Measurements from ENCODE around the gene TMCC2.
A peak's percentile ranks its signal among the peaks of the same experiment; 100 is the strongest.

The TMCC2 gene

GRCh38 chr1:205240118-205240517 is 12.4 kb downstream of the TMCC2 start:
- no peak for DNase-seq (ENCODE audit: low spot score)

- DNase-seq (ENCODE audit: low spot score): no peak
Measured at GRCh38 chr1:205240569-205240968, 12.8 kb downstream of the TMCC2 start.

GRCh38 chr1:205241366-205242030 is 13.8 kb downstream of the TMCC2 start:
- DNase-seq (ENCODE audit: low spot score): no peak

GRCh38 chr1:205243350-205244191 is 15.8 kb downstream of the TMCC2 start:
- DNase-seq (ENCODE audit: low spot score): no peak

GRCh38 chr1:205244384-205244783 is 16.6 kb downstream of the TMCC2 start:
- DNase-seq (ENCODE audit: low spot score): no peak

- no peak for DNase-seq (ENCODE audit: low spot score)
Measured at GRCh38 chr1:205245096-205245495, 17.4 kb downstream of the TMCC2 start.

- DNase-seq (ENCODE audit: low spot score): no peak
Measured at GRCh38 chr1:205246351-205247119, 18.8 kb downstream of the TMCC2 start.

GRCh38 chr1:205247130-205247921 is 19.6 kb downstream of the TMCC2 start:
- DNase-seq (ENCODE audit: low spot score): no peak

- no peak for DNase-seq (ENCODE audit: low spot score)
Measured at GRCh38 chr1:205248793-205249601, 21.3 kb downstream of the TMCC2 start.

GRCh38 chr1:205249651-205250050 is 21.9 kb downstream of the TMCC2 start:
- no peak for DNase-seq (ENCODE audit: low spot score)

GRCh38 chr1:205250699-205251098 is 23.0 kb downstream of the TMCC2 start:
- DNase-seq (ENCODE audit: low spot score): no peak

- no peak for DNase-seq (ENCODE audit: low spot score)
Measured at GRCh38 chr1:205251576-205251975, 23.8 kb downstream of the TMCC2 start.

GRCh38 chr1:205255941-205256780 is 28.4 kb downstream of the TMCC2 start:
- DNase-seq (ENCODE audit: low spot score): peak; percentile 68

GRCh38 chr1:205256951-205257625 is 29.3 kb downstream of the TMCC2 start:
- no peak for DNase-seq (ENCODE audit: low spot score)

GRCh38 chr1:205257735-205258134 is 30.0 kb downstream of the TMCC2 start:
- DNase-seq (ENCODE audit: low spot score): no peak

- no peak for DNase-seq (ENCODE audit: low spot score)
Measured at GRCh38 chr1:205258261-205258691, 30.5 kb downstream of the TMCC2 start.

GRCh38 chr1:205258719-205259118 is 31.0 kb downstream of the TMCC2 start:
- DNase-seq (ENCODE audit: low spot score): no peak

- DNase-seq (ENCODE audit: low spot score): no peak
Measured at GRCh38 chr1:205259324-205259832, 31.6 kb downstream of the TMCC2 start.

GRCh38 chr1:205259998-205260397 is 32.3 kb downstream of the TMCC2 start:
- DNase-seq (ENCODE audit: low spot score): no peak

All from germinal center (tissue), 1 donor.